Measurements from ENCODE around the gene ASTL. TPM values are rescaled to one million over a fixed set of nuclear protein-coding genes. Genes with fewer than 3 reads are reported as not detected.
"Not testable (repeated sequence)": the region's sequence is repeated elsewhere in the genome, so short reads cannot be mapped to it uniquely, and the experiment has no call there.

The ASTL gene
- total and polyA plus RNA-seq, 2 experiments from 2014 or later = not detected

- H3K4me2 ChIP-seq (ENCODE audit: unreplicated experiment) = no peak overlapping the region
- DNase-seq = no peak
- no peaks in the 10 kb centered on the region for H3K36me3 ChIP-seq (ENCODE audit: low read depth)
- H2AFZ ChIP-seq = no peak overlapping the region
- TF ChIP-seq EZH2phosphoT487 (IDR thresholded peaks at IDR 0.05; ENCODE audit: insufficient read depth, low read depth) (no peak), EZH2 (IDR thresholded peaks at IDR 0.05; ENCODE audit: insufficient read depth, poor library complexity, severe bottlenecking) (no peak)
- peaks cover 4% of the 10 kb centered on the region; the same call in 1 of the 2 replicates for H3K4me1 ChIP-seq (ENCODE audit: insufficient read depth)
- H3K27me3 ChIP-seq (replicated peaks; ENCODE audit: insufficient read depth) = no peaks in the 10 kb centered on the region
- H3K79me2 ChIP-seq (ENCODE audit: insufficient read depth) = no peaks in the 10 kb centered on the region
- no peak overlapping the region for H3K9ac ChIP-seq
- in situ Hi-C loops (cut with MboI) = no loop called here
- no peaks in the 10 kb centered on the region for H4K20me1 ChIP-seq (ENCODE audit: insufficient read depth)
- peaks cover 3% of the 10 kb centered on the region for H3F3A ChIP-seq (ENCODE audit: insufficient read depth)
- H3K4me3 ChIP-seq = no peak overlapping the region
- 81 to 91% methylated on average over 4 to 5 of the region's 5 CpGs for WGBS, 2 experiments (ENCODE audit: low coverage in 1 of 2, low lambda C conversion rate in 2 of 2, missing lambda C conversion rate in 2 of 2)
- no peak overlapping the region for H3K27ac ChIP-seq
- H3K9me3 ChIP-seq (ENCODE audit: low read depth) = no peaks in the 10 kb centered on the region
- H3K9me2 ChIP-seq (ENCODE audit: insufficient read depth) = no peaks in the 10 kb centered on the region
Measured at GRCh38 chr2:96163415-96163767, 25.1 kb upstream of the ASTL start.

DNA sequence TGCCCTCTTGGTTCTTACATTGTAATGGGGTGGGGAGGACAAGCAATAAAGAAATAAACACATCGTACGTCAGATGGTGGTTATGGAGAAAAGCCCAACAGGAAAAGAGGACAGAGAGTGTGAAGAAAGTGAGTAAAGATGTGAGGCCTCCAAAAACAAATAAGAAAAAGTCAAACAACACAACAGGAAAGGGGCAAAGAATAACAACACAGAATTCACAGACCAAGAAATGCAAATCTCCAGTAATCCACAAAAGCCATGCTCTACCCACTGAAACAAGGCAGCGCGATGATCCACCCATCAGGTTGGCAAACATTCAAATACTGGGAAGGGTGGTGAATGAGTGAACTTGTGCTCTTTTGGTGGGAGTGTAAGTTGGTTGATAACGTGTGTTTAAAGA, 23.6 kb upstream of the ASTL start:
- H3K9me3 ChIP-seq (ENCODE audit: low read depth) = no peaks in the 10 kb centered on the region
- no peaks in the 10 kb centered on the region for H3K27me3 ChIP-seq (replicated peaks; ENCODE audit: insufficient read depth)
- TF ChIP-seq EZH2 (IDR thresholded peaks at IDR 0.05; ENCODE audit: insufficient read depth, poor library complexity, severe bottlenecking) (no peak), EZH2phosphoT487 (IDR thresholded peaks at IDR 0.05; ENCODE audit: insufficient read depth, low read depth) (no peak)
- H3K79me2 ChIP-seq (ENCODE audit: insufficient read depth) = no peaks in the 10 kb centered on the region
- DNase-seq = no peak
- H3K27ac ChIP-seq = no peak overlapping the region
- H3F3A ChIP-seq (ENCODE audit: insufficient read depth) = no peaks in the 10 kb centered on the region
- H3K9ac ChIP-seq = no peak overlapping the region
- in situ Hi-C loops (cut with MboI) = no loop called here
- no peak overlapping the region for H2AFZ ChIP-seq
- peaks cover 7% of the 10 kb centered on the region; the same call in 1 of the 2 replicates for H3K4me1 ChIP-seq (ENCODE audit: insufficient read depth)
- H3K4me2 ChIP-seq (ENCODE audit: unreplicated experiment) = no peak overlapping the region
- 76 to 79% methylated on average over 5 of the region's 5 CpGs for WGBS, 2 experiments (ENCODE audit: low coverage in 1 of 2, low lambda C conversion rate in 2 of 2, missing lambda C conversion rate in 2 of 2)
- H4K20me1 ChIP-seq (ENCODE audit: insufficient read depth) = no peaks in the 10 kb centered on the region
- H3K36me3 ChIP-seq (ENCODE audit: low read depth) = no peaks in the 10 kb centered on the region
- H3K4me3 ChIP-seq = no peak overlapping the region
- H3K9me2 ChIP-seq (ENCODE audit: insufficient read depth) = no peaks in the 10 kb centered on the region

DNA sequence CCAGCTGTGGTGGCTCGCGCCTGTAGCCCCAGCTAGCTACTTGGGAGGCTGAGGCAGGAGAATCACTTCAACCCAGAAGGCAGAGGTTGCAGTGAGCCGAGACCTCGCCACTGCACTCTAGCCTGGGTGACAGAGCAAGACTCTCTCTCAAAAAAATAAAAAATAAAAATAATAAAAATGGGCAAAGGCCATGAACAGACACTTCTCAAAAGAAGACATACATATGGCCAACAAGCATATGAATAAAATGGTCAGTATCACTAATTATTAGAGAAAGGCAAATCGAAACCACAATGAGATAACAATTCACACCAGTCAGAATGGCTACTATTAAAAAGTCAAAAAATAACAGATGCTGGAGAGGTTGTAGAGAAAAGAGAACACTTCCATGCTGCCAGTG, 22.1 kb upstream of the ASTL start:
- H3K27me3 ChIP-seq (replicated peaks; ENCODE audit: insufficient read depth); H3K9me2 ChIP-seq (ENCODE audit: insufficient read depth); H3K36me3 ChIP-seq (ENCODE audit: low read depth); H3K79me2 ChIP-seq (ENCODE audit: insufficient read depth); H3K4me1 ChIP-seq (ENCODE audit: insufficient read depth); DNase-seq; H3K9me3 ChIP-seq (ENCODE audit: low read depth); H3F3A ChIP-seq (ENCODE audit: insufficient read depth); in situ Hi-C loops (cut with MboI); H3K4me2 ChIP-seq (ENCODE audit: unreplicated experiment); H3K27ac ChIP-seq; H3K9ac ChIP-seq; H4K20me1 ChIP-seq (ENCODE audit: insufficient read depth); H2AFZ ChIP-seq; H3K4me3 ChIP-seq: not testable (repeated sequence)
- 88 to 96% methylated on average over 5 of the region's 5 CpGs for WGBS, 2 experiments (ENCODE audit: low coverage in 1 of 2, low lambda C conversion rate in 2 of 2, missing lambda C conversion rate in 2 of 2)

GRCh38 chr2:96159084-96159830, 21.0 kb upstream of the ASTL start:
- Histone ChIP-seq H3K4me1 (ENCODE audit: insufficient read depth) (peaks cover 7% of the 10 kb centered on the region; the same call in 1 of the 2 replicates), H3K9me2 (ENCODE audit: insufficient read depth) (no peaks in the 10 kb centered on the region), H3K36me3 (ENCODE audit: low read depth) (no peaks in the 10 kb centered on the region), H3K79me2 (ENCODE audit: insufficient read depth) (no peaks in the 10 kb centered on the region), H3K4me2 (ENCODE audit: unreplicated experiment) (no peak overlapping the region), H2AFZ (no peak overlapping the region), H3K27me3 (replicated peaks; ENCODE audit: insufficient read depth) (no peaks in the 10 kb centered on the region), H4K20me1 (ENCODE audit: insufficient read depth) (no peaks in the 10 kb centered on the region), H3K9me3 (ENCODE audit: low read depth) (no peaks in the 10 kb centered on the region), H3K9ac (no peak overlapping the region), H3K4me3 (no peak overlapping the region), H3K27ac (no peak overlapping the region), H3F3A (ENCODE audit: insufficient read depth) (no peaks in the 10 kb centered on the region)
- 70 to 73% methylated on average over 16 to 17 of the region's 17 CpGs for WGBS, 2 experiments (ENCODE audit: low coverage in 1 of 2, low lambda C conversion rate in 2 of 2, missing lambda C conversion rate in 2 of 2)
- no peak for DNase-seq
- TF ChIP-seq EZH2phosphoT487 (IDR thresholded peaks at IDR 0.05; ENCODE audit: insufficient read depth, low read depth) (no peak), EZH2 (IDR thresholded peaks at IDR 0.05; ENCODE audit: insufficient read depth, poor library complexity, severe bottlenecking) (no peak)
- in situ Hi-C loops (cut with MboI) = no loop called here

Measured in GM23248 (cell line).